Breast epithelium (tissue), 4 donors: ENCODE data around the gene ATP2C2. TPM values are rescaled to one million over a fixed set of nuclear protein-coding genes. Genes with fewer than 3 reads are reported as not detected.
A peak's percentile ranks its signal among the peaks of the same experiment; 100 is the strongest.

Source experiments
- DNase-seq, 2 donors: peaks; one replicate each; pipeline ENCODE4 v3.0.0-alpha.2; 2019; ENCODE audit warnings: low spot score in 2 of 2
- H3K27ac ChIP-seq, 2 donors: fragments of 200-600 bp; sonication (generic) in 1 of 2; one replicate each; pipeline ENCODE4 v1.5.1; 2016 to 2019; ENCODE audit warnings: mild to moderate bottlenecking in 1 of 2
- H3K27me3 ChIP-seq, 2 donors: fragments of 200-600 bp; sonication (generic) in 1 of 2; one replicate each; pipeline versions ENCODE4 v1.5.1 to v1.6.0; 2017 to 2019; ENCODE audit warnings: control low read depth in 1 of 2, mild to moderate bottlenecking in 1 of 2
- H3K36me3 ChIP-seq: fragments of 200-600 bp; one replicate; pipeline ENCODE4 v1.5.1; 2019
- H3K4me1 ChIP-seq, 2 donors: fragments of 200-600 bp; sonication (generic); one replicate each; pipeline ENCODE4 v1.5.1; 2016 to 2019; ENCODE audit warnings: control low read depth in 1 of 2
- H3K4me3 ChIP-seq, 3 donors: fragments of 200-600 bp; sonication (generic); 1 replicate in 2 of 3; 2 replicates in 1 of 3; pipeline ENCODE4 v1.5.1; 2016 to 2019; ENCODE audit warnings: mild to moderate bottlenecking in 3 of 3, moderate library complexity in 2 of 3
- H3K9me3 ChIP-seq, 2 donors: fragments of 200-600 bp; sonication (generic) in 1 of 2; one replicate each; pipeline ENCODE4 v1.5.1; 2016 to 2019; ENCODE audit warnings: control low read depth in 1 of 2
- CTCF ChIP-seq, 3 donors: fragments of 450-650 bp; IDR thresholded peaks; one replicate each; pipeline ENCODE4 v1.5.1; 2016 to 2017; ENCODE audit warnings: antibody characterized with exemption in 3 of 3, mild to moderate bottlenecking in 3 of 3, moderate library complexity in 3 of 3
- POLR2A ChIP-seq: fragments of 450-650 bp; IDR thresholded peaks from one replicate; pipeline ENCODE4 v1.6.1; 2016; ENCODE audit warnings: antibody characterized with exemption, mild to moderate bottlenecking, moderate library complexity
- POLR2AphosphoS5 ChIP-seq, 3 donors: sonication (generic); formaldehyde crosslinking; IDR thresholded peaks; one replicate each; pipeline ENCODE4 v1.6.1; 2017; ENCODE audit warnings: antibody characterized with exemption in 3 of 3
- intact Hi-C: fragments of 100-400 bp; cut with DNase I; formaldehyde crosslinking; loops from one replicate; pipeline ENCODE4 v1.15.1; 2023; ENCODE audit warnings: low total_unique reads
- total RNA-seq, 3 donors: library from RNA; depleted of rRNA; stranded (reverse); fragments of >200 nt; gene quantifications; one replicate each; pipeline ENCODE4 v1.1.0, GENCODE V29; 2016

ATP2C2 gene
- total RNA-seq, 3 donors from 2014 or later, result 6.0 to 28.5 TPM; not detected in 1

GRCh38 chr16:84451781-84452180, 83.4 kb downstream of the ATP2C2 start:
- TF ChIP-seq POLR2A (no peak), CTCF (IDR thresholded peaks at IDR 0.05) (no peak), POLR2AphosphoS5 (IDR thresholded peaks at IDR 0.05) (no peak)
- intact Hi-C loops, result no loop called here
- peak in 1 of 2 donors; percentile 39 for DNase-seq

GRCh38 chr16:84453061-84453752, 84.9 kb downstream of the ATP2C2 start:
- DNase-seq, result peak in 1 of 2 donors; percentile 39
- H3K36me3 ChIP-seq, result no peaks in the 10 kb centered on the region
- no peak overlapping the region for H3K4me3 ChIP-seq
- H3K9me3 ChIP-seq, result no peaks in the 10 kb centered on the region
- no peak overlapping the region for H3K27ac ChIP-seq
- no peaks in the 10 kb centered on the region for H3K4me1 ChIP-seq
- TF ChIP-seq POLR2A, result no peak
- TF ChIP-seq CTCF (IDR thresholded peaks at IDR 0.05), result no peak
- TF ChIP-seq POLR2AphosphoS5 (IDR thresholded peaks at IDR 0.05), result no peak
- intact Hi-C loops, result no loop called here
- H3K27me3 ChIP-seq, result no peaks in the 10 kb centered on the region

More at GRCh38 chr16:84451781-84452180, 83.4 kb downstream of the ATP2C2 start:
- Histone ChIP-seq H3K36me3 (no peaks in the 10 kb centered on the region), H3K4me3 (no peak overlapping the region), H3K27ac (no peak overlapping the region), H3K4me1 (no peaks in the 10 kb centered on the region), H3K27me3 (no peaks in the 10 kb centered on the region), H3K9me3 (no peaks in the 10 kb centered on the region)

- H3K27me3 ChIP-seq, result no peaks in the 10 kb centered on the region
- TF ChIP-seq POLR2AphosphoS5 (IDR thresholded peaks at IDR 0.05) (no peak), POLR2A (no peak), CTCF (IDR thresholded peaks at IDR 0.05) (no peak)
- no peak overlapping the region for H3K27ac ChIP-seq
- peak in 1 of 2 donors; percentile 25 for DNase-seq
- no peaks in the 10 kb centered on the region for H3K36me3 ChIP-seq
- H3K9me3 ChIP-seq, result no peaks in the 10 kb centered on the region
- no peak overlapping the region for H3K4me3 ChIP-seq
- intact Hi-C loops, result no loop called here
- H3K4me1 ChIP-seq, result no peaks in the 10 kb centered on the region
Observed at GRCh38 chr16:84454611-84455010, 86.3 kb downstream of the ATP2C2 start.

DNA sequence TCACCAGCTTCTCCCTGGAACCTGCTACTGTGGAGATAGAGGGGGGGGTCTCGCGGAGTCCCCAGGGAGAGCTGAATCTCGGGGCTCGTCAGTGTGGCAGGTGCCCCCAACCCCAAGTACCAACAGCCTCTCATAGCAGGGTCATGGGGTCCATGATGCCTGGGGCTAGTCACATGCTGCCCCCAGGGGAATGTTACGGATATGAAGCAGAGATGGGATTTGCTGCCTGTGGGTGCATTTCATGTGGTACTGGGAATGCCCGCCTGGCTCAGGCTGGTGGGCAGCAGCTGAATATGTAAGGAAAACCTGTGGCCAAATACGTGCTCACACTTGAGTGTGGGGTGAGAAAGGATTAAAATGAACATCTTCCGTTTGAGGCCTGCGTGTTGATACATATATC, 86.7 kb downstream of the ATP2C2 start:
- intact Hi-C loops, result no loop called here
- no peaks in the 10 kb centered on the region for H3K4me1 ChIP-seq
- no peaks in the 10 kb centered on the region for H3K27me3 ChIP-seq
- H3K27ac ChIP-seq, result no peak overlapping the region
- DNase-seq, result peak in 1 of 2 donors; percentile 47
- H3K36me3 ChIP-seq, result no peaks in the 10 kb centered on the region
- H3K4me3 ChIP-seq, result no peak overlapping the region
- H3K9me3 ChIP-seq, result no peaks in the 10 kb centered on the region
- TF ChIP-seq POLR2A (no peak), CTCF (IDR thresholded peaks at IDR 0.05) (no peak), POLR2AphosphoS5 (IDR thresholded peaks at IDR 0.05) (no peak)

GRCh38 chr16:84458606-84459532, 90.5 kb downstream of the ATP2C2 start:
- no peak overlapping the region for H3K27ac ChIP-seq
- peak in 1 of 2 donors; percentile 30 for DNase-seq
- no peaks in the 10 kb centered on the region for H3K9me3 ChIP-seq
- TF ChIP-seq POLR2AphosphoS5 (IDR thresholded peaks at IDR 0.05) (no peak), POLR2A (no peak), CTCF (IDR thresholded peaks at IDR 0.05) (no peak)
- intact Hi-C loops, result no loop called here
- no peaks in the 10 kb centered on the region for H3K4me1 ChIP-seq
- H3K36me3 ChIP-seq, result no peaks in the 10 kb centered on the region
- H3K27me3 ChIP-seq, result no peaks in the 10 kb centered on the region
- no peak overlapping the region for H3K4me3 ChIP-seq
